Activated CD4-positive, alpha-beta T cell treated with anti-CD3 and anti-CD28 coated beads for 24 hours (primary cell): ENCODE results near the gene ADAM23.
"Not testable (repeated sequence)": the region's sequence is repeated elsewhere in the genome, so short reads cannot be mapped to it uniquely, and the experiment has no call there.

Experiments
- DNase-seq, 2 donors: peaks; one replicate each; pipeline ENCODE4 v3.0.0-alpha.2; 2020; ENCODE audit warnings: low read depth in 2 of 2

Gene ADAM23, protein sequence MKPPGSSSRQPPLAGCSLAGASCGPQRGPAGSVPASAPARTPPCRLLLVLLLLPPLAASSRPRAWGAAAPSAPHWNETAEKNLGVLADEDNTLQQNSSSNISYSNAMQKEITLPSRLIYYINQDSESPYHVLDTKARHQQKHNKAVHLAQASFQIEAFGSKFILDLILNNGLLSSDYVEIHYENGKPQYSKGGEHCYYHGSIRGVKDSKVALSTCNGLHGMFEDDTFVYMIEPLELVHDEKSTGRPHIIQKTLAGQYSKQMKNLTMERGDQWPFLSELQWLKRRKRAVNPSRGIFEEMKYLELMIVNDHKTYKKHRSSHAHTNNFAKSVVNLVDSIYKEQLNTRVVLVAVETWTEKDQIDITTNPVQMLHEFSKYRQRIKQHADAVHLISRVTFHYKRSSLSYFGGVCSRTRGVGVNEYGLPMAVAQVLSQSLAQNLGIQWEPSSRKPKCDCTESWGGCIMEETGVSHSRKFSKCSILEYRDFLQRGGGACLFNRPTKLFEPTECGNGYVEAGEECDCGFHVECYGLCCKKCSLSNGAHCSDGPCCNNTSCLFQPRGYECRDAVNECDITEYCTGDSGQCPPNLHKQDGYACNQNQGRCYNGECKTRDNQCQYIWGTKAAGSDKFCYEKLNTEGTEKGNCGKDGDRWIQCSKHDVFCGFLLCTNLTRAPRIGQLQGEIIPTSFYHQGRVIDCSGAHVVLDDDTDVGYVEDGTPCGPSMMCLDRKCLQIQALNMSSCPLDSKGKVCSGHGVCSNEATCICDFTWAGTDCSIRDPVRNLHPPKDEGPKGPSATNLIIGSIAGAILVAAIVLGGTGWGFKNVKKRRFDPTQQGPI

DNA sequence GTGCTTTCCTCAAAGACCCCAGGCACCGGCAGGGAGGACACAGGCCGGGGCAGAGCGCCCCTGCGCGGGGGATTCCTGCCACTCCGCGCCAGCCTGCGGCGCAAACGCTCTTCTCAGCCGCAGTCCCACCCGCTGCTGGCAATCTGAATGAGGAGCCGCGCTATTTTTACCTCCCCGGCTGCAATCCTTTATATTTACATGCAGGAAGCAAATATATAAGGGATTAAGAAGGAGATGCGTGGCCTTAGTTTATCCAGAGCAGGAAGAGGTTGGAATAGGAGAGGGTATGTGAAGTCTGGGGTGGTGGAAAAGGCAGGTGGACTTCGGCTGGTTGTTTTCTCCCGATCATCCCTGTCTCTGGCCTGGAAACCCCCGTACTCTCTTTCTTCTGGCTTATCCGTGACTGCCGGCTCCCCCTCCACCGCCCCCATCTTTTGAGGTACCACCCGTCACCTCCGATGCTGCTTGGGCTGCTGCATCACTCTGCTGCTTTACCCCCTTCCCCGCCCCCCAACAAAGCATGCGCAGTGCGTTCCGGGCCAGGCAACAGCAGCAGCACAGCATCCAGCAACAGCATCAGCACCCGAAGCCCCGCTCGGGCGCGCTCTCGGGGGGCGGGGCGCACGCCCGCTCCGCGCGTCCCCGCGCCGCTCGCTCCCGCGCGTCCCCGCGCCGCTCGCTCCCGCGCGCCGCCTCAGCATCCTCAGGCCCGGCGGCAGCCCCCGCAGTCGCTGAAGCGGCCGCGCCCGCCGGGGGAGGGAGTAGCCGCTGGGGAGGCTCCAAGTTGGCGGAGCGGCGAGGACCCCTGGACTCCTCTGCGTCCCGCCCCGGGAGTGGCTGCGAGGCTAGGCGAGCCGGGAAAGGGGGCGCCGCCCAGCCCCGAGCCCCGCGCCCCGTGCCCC is at the start of gene ADAM23:
TSS of gene ADAM23 (plus strand) at position 700 of the 902 bp plus-strand sequence. CDS start 335 bp downstream, outside the sequence.
- peak; percentile 31 to 39 for DNase-seq

DNA sequence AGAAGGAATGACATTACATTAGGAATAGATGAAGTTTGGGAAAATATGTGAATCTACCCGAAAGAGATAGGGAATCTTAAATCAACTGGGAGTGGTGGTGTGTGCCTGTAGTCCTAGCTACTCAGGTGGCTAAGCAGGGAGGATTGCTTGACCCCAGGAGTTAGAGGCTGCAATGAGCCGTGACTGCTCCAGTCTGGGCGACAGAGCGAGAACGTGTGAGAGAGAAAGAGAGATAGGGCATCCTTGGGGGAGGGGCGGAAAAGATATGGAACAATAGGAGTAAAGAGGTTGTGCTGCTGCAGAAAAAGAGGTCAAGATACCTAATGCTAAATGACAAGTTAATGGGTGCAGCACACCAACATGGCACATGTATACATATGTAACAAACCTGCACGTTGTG is 47.1 kb upstream of the ADAM23 start:
- no peak for DNase-seq

DNA sequence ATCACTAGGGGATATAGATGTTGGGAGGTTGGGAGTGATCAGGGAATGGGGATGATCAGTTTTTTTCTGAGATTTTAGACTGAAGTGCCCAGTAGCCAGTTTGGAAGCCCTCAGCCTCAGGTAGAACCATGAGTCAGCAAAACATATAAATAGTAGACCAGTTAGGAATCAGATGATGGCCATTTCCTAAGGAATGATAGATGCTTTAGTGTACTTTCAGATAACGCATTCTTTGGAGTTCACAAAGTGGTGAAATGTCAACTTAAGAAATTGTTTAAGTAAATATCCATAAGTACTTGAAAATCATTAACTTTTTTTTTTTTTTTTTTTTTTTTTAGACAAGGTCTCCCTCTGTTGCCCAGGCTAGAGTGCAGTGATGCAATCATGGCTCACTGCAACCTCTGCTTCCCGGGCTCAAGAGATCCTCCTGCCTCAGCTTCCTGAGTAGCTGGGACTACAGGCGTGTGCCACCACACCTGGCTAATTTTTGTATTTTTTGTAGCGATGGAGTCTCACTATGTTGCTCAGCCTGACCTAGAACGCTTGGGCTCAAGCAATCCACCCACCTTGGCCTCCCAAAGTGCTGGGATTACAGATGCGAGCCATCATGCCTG is 40.3 kb upstream of the ADAM23 start:
- not testable (repeated sequence) for DNase-seq

DNA sequence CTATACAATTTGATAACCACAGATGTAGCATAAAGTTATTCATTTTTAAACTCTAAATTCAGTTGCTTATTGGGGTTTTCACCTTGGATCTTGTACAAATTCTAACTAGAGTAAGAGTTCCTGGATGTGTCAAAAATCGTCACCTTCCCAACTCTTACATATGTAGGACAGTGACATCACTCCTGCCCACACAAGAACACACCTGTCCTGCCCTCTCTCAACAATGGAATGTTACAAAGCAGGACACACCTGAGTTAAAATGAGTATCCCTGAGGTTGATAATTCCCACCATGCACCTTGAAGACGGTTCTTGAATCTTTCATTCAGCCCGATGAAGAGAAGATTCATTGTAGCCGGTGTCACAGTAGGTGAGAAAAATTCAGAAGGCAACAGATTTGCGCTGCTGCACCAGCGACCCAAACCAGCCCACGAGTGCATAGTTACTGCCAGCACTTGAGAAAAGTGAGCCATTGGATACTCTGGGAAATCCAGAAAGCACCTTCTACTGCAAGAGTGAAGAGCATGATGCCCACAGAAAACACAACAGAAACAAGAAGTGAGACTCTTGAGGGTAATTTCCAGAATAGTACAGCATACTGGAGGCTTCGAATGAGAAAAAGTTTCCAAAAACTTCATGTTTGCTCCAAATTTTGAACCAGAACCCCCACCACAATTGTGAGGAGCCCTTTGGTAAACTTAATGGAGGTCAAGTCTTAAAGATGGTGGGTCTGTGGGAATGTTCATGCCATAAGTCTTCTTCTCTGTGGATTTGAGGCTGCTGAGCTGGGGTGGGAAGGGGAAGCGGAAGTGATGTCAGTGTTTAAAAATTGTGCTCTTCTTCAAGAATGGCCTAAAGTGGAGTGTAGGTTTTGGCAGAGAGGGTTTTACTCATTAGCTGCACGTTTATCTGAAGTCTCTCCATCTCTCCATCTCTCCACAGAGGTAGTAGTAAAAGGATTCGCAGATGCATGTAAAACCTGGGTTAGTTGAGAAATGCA is 34.7 kb upstream of the ADAM23 start:
- no peak for DNase-seq

DNA sequence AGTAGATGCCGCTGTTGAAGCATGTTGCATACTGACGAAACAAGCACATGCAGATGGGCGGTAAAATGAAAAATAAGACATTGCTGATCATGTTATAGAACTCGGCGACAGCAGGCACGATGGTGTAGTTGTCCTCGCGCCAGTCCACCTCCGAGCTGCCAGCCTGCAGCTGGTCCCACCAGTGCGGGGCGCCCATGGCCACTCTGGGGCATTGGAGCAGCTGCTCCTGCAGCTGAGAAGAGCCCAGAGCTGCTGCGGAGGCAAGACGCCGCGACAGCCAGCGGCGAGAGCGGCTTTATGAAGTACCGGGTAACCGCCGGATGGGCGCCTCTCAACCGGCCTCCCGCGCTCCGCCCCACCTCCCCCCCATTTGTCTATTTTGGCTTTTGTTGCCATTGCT is 32.6 kb upstream of the ADAM23 start:
- DNase-seq, result no peak

DNA sequence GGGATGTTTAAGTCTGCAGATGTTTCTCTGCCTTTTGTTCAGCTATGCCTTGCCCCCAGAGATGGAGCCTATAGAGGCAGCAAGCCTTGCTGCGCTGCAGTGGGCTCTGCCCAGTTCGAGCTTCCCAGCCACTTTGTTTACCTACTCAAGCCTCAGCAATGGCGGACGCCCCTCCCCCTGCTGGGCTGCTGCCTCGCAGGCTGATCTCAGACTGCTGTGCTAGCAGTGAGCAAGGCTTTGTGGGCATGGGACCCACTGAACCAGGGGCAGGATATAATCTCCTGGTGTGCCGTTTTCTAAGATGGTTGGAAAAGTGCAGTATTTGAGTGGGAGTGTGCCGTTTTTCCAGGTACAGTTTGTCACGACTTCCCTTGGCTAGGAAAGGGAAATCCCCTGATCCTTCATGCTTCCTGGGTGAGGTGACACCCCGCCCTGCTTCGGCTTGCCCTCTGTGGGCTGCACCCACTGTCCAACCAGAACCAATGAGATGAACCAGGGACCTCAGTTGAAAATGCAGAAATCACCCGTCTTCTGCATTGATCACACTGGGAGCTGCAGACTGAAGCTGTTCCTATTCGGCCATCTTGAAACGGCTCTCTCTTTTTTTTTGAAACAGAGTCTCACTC is 27.6 kb upstream of the ADAM23 start:
- DNase-seq, result no peak

DNA sequence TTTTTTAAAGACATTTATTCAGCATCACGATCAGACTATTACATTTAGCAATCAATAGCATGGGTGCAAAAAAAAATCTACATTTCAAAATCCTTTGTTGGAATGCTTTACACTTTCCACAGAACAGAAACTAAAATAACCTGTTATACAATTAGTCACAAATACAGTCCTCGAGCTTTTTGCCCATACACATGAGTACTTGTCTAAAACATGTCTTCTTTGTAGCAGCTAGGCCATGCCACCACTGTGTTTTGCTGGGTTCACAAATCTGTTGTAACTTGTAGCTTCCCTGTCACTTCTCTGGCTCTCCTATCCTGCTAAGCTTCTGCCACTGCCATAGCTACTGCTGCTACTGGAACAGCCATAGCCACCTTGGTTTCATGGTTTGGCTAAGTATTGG is 24.4 kb upstream of the ADAM23 start:
- DNase-seq, result no peak

DNA sequence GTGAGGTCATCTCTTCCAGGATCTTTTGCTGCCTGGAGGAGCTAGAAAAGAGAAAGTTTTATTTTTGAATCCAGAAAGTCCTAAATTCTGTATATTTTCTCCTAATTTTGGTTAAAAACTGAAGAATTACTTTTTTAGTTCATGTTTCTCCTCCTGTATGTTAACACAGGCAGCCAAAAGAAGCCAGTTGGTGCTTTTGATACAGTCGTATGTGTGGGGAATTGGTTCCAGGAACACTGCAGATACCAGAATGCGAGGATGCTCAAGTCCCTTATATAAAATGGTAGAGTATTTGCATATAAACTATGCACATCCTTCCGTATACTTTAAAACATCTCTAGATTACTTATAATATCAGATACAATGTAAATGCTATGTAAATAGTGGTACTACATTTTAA is 22.6 kb upstream of the ADAM23 start:
- DNase-seq, result no peak

DNA sequence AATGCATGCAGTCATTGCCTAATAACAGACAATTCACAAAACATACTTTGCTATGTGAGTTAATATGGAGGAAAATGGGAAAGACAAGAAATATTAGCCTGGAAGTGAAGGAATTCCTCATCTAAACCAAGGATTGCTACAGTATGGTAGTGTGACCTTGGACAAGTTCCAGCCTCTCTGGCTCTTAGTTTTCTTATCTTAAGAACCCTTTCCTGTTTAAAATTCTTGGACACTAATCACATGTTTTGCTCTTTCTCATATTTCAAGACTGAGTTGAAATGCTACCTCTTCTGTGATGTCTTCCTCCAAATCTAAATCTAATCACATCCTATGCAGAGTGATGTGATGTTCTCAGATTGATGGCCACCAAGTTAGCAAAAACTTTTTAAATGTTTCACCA is 20.8 kb upstream of the ADAM23 start:
- no peak for DNase-seq

DNA sequence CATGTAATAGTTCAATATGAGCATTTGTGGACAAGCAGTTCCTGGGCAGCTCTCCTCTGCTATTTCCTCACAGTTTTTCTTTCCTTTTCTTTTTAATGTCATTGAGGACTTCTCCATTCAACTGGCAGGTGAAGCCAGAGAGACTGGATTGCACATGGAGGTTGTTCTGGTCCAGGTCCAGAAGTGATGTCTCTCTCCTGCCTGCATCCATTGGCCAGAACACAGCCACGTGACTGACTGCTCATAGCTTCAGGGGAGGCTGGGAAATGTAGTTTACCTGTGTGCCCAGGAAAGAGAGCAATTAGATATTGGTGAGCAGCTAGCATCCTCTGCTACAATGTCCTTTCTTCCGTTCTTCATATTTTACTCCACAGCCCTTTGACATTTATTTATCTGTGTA is 20.2 kb upstream of the ADAM23 start:
- DNase-seq, result no peak

DNA sequence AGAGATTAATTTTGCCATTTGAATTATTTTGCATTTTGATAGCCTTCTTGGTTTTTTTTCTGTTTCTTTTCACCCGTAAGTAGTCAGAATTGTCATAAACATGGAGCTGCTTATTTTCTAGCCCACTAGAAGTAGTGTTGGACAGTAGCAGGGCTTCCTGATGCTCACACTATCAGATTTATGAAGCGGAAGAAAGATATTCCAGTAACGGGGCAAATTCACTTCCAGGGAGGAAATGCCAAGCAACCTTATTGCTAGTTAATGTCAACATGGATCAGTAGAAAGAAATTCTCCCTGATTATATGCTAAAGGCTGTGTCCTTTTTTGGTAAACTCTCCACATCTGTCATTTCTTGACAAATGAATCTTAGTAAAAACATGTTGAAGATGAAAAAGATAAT is 19.2 kb upstream of the ADAM23 start:
- no peak for DNase-seq

DNA sequence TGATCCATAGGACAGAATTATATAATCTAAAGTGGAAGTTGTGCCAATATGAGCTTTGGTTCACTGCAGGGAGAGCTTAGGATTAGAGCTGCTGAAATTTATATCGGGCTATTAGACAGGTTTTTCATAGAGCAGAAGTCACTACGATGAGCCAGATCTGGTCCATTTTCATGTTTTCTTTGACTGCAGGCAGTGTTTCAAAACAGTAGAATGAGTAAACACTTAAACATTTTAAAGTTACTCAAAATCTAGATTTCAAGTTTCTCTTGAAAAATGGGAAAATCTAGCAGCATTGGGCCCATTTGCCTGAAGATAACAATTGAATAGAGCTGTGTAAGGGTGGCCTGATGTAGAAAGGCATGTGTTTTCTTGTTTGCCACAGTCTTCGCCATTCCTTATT is 14.5 kb upstream of the ADAM23 start:
- no peak for DNase-seq

DNA sequence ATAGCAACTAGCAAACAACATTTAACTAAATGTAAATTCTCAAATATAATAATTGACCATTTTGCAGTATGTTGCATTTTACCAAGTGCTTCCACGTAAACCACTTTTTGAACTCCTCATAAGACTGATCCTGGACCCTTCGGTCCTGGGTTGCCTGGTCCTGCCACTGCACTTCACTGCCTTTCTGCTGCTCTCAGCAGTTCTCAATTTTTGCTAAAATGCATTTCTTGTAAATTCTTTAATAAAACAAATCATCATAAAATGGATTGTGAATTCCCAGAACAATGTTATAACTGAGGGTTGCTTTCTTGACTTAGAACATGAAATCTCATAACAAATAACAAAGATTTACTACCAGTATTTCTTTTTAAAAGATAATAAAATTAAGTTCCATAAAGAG is 12.9 kb upstream of the ADAM23 start:
- no peak for DNase-seq

DNA sequence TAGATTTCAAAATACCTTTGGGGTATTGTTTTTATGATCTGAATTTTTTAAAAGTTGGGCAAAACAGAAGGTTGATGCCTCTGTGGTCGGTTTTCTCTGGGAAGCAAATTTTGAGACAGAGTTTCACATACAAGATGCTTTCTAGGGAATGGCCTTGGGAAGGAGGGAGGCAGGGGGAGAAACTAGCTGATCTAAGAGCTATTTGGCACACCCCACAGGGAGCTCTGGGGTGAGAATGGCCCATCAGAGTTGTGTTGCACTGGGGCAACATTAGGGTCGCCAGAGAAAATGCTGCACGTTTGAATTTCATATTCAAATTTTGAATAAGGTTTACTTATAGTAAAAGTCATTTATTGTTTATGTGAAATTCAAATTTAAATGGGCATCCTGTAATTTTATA is 11.9 kb upstream of the ADAM23 start:
- DNase-seq, result no peak

DNA sequence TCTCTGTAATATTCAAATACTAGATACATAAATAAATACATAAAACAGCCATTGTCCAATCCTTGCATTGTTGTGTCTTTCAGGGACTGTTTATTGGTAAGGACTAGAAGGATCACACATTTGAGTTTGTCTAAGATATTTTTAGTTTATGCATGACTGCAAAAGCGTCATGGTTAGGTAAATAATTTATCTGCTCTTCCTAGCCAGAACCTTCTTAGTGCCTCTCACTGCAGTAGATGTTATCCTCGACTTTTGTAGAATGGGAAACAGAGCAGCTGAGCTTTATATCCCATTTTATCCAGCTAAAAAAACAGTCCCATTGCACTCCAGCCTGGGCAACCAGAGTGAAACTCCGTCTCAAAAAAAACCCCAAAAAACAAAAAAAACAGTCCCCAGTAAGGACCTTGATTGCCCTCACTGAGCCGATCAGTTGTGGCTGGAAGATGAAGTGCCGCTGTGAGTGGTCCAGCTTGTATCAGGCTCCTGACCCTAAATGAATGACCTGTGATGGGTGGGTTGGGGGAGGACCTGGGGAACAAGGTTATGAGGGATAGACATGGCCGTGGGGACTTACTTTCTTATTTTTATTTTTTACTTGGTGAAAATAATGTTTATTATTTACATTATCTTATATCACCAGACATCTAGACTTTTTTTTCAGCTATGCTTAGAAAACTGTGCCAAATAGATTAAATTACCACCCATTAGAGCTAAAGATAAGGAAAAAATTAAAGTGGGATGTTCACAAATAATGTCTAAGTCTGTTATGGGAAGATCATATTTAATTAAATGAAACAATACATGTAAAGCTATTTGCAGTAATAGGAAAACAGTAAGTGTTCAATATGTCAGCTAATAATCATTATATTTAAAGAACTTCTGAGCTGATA is 10.9 kb upstream of the ADAM23 start:
- no peak for DNase-seq

DNA sequence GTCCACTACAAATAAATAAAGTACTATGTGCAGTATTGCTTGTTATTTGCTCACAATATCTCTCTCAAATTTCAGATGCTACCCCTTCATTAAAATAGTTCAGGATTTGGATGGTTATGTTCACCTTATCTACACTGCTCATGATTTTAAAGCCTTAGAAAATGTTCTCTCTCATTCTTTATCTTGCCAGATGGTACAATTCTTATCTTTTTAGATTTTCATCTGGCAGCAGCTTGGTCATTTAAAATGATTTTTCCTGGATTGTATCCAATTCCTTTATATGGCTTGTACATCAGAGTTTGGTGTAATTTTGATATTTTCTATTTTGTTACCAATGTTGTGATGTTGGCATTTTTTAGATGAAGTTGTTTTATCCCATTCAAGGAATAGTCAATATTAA is 10.1 kb upstream of the ADAM23 start:
- no peak for DNase-seq

DNA sequence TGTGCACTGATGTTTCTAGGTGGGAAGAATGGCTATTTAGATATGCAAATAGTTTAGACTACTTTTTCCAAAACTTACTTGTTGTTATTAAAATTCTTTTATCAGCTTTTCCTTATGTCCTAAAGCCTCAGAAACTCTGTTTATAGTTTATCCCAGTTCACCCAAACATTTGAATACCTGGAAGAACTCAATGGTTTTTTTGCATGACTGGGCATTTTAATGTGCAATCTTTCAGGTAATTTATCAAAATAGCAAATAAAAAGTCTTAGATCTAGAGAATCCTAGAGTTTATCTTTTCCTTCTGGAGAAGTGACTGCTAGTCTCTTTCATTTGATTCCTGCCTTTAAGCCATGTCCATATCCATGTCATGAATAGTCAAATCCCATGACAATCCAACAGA is 9.6 kb upstream of the ADAM23 start:
- DNase-seq, result no peak

DNA sequence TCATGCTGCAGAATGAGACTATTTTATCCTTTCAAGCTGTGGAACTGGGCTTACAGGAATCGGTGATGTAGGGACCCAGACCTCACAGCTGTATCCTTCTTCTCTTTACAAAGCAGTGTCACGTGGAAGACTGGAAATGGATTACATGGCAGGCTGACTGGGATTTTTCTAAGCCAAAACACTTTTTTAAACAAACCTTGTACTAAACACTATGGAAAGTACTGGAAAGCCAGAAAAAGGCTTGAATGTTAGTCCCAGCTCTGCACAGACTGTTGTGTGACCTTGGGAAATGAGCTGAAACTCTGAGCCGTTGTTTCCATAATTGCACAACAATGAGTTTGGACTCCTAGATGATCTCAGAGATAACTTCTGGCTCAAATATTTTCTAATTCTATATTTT is 7.6 kb upstream of the ADAM23 start:
- DNase-seq, result no peak

DNA sequence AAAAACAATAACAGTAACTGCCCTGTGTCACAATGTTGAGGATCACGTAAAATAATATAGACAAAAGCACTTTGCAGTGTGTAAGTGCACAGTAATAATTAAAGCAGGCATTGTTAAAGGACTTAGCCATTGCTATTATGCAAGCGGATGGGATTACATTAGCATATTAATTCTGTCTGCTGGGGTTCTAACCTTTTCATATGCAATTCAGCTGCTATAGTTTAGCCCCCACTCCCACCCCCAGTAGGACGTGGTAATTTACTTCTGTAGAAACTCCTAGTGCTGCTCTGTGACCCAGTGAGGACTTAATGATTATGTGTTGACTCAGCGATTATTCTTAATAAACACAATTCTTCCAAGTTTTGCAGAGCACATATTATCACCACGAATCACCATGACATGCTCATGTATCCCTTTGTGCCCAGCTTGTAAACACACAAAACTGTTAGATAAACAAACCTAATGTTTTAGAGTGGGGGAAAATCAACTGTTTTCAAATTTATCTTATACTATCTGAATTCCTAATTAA is 5.1 kb upstream of the ADAM23 start:
- DNase-seq, result no peak
